DND-41 (cell line): ENCODE measurements around the gene MFSD12.

Source experiments
- CTCF ChIP-seq: IDR thresholded peaks from 2 replicates; pipeline ENCODE4 v1.5.1; 2012; ENCODE audit warnings: borderline replicate concordance, low read length, moderate library complexity, mild to moderate bottlenecking; ENCODE audit not compliant: poor library complexity, severe bottlenecking; ENCODE audit errors: extremely low read depth
- EZH2 ChIP-seq: IDR thresholded peaks from 3 replicates; pipeline ENCODE4 v1.6.1; 2012; ENCODE audit warnings: borderline replicate concordance, low read depth, mild to moderate bottlenecking, moderate library complexity, low read length, inconsistent platforms; ENCODE audit not compliant: severe bottlenecking

GRCh38 chr19:3539756-3540118, 17.6 kb downstream of the MFSD12 start:
- TF ChIP-seq CTCF (no peak), EZH2 (no peak)
